Measurements from ENCODE around the gene SLC16A10.

Gene SLC16A10

GRCh38 chr6:111277819-111278218 lies 190.5 kb downstream of the SLC16A10 start:
- no peak for TF ChIP-seq CTCF (IDR thresholded peaks at IDR 0.05; ENCODE audit: low read depth, low read length)
- DNase-seq (ENCODE audit: extremely low read depth, low read depth) = no peak

- TF ChIP-seq CTCF (IDR thresholded peaks at IDR 0.05; ENCODE audit: low read depth, low read length) = no peak
- DNase-seq (ENCODE audit: extremely low read depth, low read depth) = no peak
These were observed 191.4 kb downstream of the SLC16A10 start for GRCh38 chr6:111278731-111279130.

GRCh38 chr6:111280445-111280955 lies 193.2 kb downstream of the SLC16A10 start:
- TF ChIP-seq CTCF (IDR thresholded peaks at IDR 0.05; ENCODE audit: low read depth, low read length) = no peak
- DNase-seq (ENCODE audit: extremely low read depth, low read depth) = no peak

Data from AG09319 (cell line).